GM06990 (cell line): ENCODE data around the gene ARMC8.

Experiments used
- DNase-seq: peaks from one replicate; pipeline ENCODE4 v3.0.0-alpha.2; 2011; ENCODE audit not compliant: insufficient read length; ENCODE audit errors: extremely low read depth
- H3K27me3 ChIP-seq: replicated peaks from 2 replicates; pipeline ENCODE4 v1.6.0; 2011; ENCODE audit warnings: low read length; ENCODE audit not compliant: control insufficient read depth, insufficient read depth
- H3K36me3 ChIP-seq: 2 replicates; pipeline ENCODE4 v1.5.1; 2011; ENCODE audit warnings: low read length; ENCODE audit not compliant: control insufficient read depth, insufficient read depth
- H3K4me3 ChIP-seq: replicated peaks from 2 replicates; pipeline ENCODE4 v1.5.1; 2011; ENCODE audit warnings: low read depth, mild to moderate bottlenecking, control low read depth, low read length
- CTCF ChIP-seq: IDR thresholded peaks from 2 replicates; pipeline ENCODE4 v1.5.1; 2011; ENCODE audit warnings: low read length, control low read depth, mild to moderate bottlenecking, inconsistent platforms; ENCODE audit not compliant: insufficient read depth, poor library complexity, severe bottlenecking

The ARMC8 gene

GRCh38 chr3:138344754-138345153 is 157.7 kb downstream of the ARMC8 start:
- no peaks in the 10 kb centered on the region for H3K36me3 ChIP-seq
- H3K27me3 ChIP-seq = peaks cover 3% of the 10 kb centered on the region
- H3K4me3 ChIP-seq = no peak overlapping the region
- TF ChIP-seq CTCF = no peak
- no peak for DNase-seq
